Thoracic aorta (tissue), 2 donors: ENCODE results near the gene KSR1. TPM values are rescaled to one million over a fixed set of nuclear protein-coding genes. Genes with fewer than 3 reads are reported as not detected.

Source experiments
- ATAC-seq: fragments of 150-250 bp; one replicate; pipeline ENCODE4 v1.8.0; 2017; ENCODE audit warnings: low read depth; ENCODE audit not compliant: insufficient number of reproducible peaks, low FRiP score
- DNase-seq: peaks from one replicate; pipeline ENCODE4 v3.0.0-alpha.2; 2020; ENCODE audit warnings: low spot score
- H3K27ac ChIP-seq, 2 donors: fragments of 200-600 bp; sonication (generic); 1 replicate in 1 of 2; 2 replicates in 1 of 2; pipeline ENCODE4 v1.5.1; 2016; ENCODE audit warnings: mild to moderate bottlenecking in 2 of 2, moderate library complexity in 2 of 2
- H3K27me3 ChIP-seq: fragments of 200-600 bp; sonication (generic); replicated peaks from 2 replicates; pipeline ENCODE4 v1.6.0; 2016; ENCODE audit warnings: mild to moderate bottlenecking; ENCODE audit not compliant: insufficient read depth
- H3K36me3 ChIP-seq: fragments of 200-600 bp; sonication (generic); one replicate; pipeline ENCODE4 v1.5.1; 2016
- H3K4me1 ChIP-seq, 2 donors: fragments of 200-600 bp; sonication (generic); 1 replicate in 1 of 2; 2 replicates in 1 of 2; pipeline versions ENCODE4 v1.5.1 to v1.6.0; 2016; ENCODE audit warnings: low read depth in 2 of 2, mild to moderate bottlenecking in 1 of 2; ENCODE audit not compliant: control insufficient read depth in 1 of 2
- H3K4me3 ChIP-seq: fragments of 200-600 bp; sonication (generic); 2 replicates; pipeline ENCODE4 v1.5.1; 2016; ENCODE audit warnings: mild to moderate bottlenecking
- H3K9me3 ChIP-seq: fragments of 200-600 bp; sonication (generic); 2 replicates; pipeline ENCODE4 v1.5.1; 2016
- CTCF ChIP-seq: fragments of 200-600 bp; sonication (generic); IDR thresholded peaks from one replicate; pipeline ENCODE4 v1.5.1; 2019; ENCODE audit warnings: antibody characterized with exemption
- total RNA-seq, 2 donors: library from RNA; depleted of rRNA; stranded (reverse); fragments of >200 nt; gene quantifications; one replicate each; pipeline versions ENCODE4 v1.1.0 to v1.2.3, GENCODE V29; 2016

KSR1 gene
- total RNA-seq, 2 donors from 2014 or later = 17.6 to 46.0 TPM

GRCh38 chr17:27504188-27504995 is 48.1 kb downstream of the KSR1 start:
- no peak for DNase-seq
- no peaks in the 10 kb centered on the region for H3K9me3 ChIP-seq
- peaks cover 0 to 12% of the 10 kb centered on the region in 2 donors for H3K4me1 ChIP-seq
- no peak overlapping the region for H3K27ac ChIP-seq
- ATAC-seq = no peak
- H3K4me3 ChIP-seq = no peak overlapping the region
- TF ChIP-seq CTCF = no peak
- H3K36me3 ChIP-seq = no peaks in the 10 kb centered on the region
- H3K27me3 ChIP-seq = no peaks in the 10 kb centered on the region

GRCh38 chr17:27506348-27507218 is 50.3 kb downstream of the KSR1 start:
- Histone ChIP-seq H3K4me1 (peaks cover 0 to 12% of the 10 kb centered on the region in 2 donors), H3K4me3 (no peak overlapping the region), H3K36me3 (no peaks in the 10 kb centered on the region), H3K9me3 (no peaks in the 10 kb centered on the region), H3K27ac (no peak overlapping the region), H3K27me3 (no peaks in the 10 kb centered on the region)
- ATAC-seq (no peak), DNase-seq (no peak)
- TF ChIP-seq CTCF = no peak

GRCh38 chr17:27511168-27511883 is 55.1 kb downstream of the KSR1 start:
- Histone ChIP-seq H3K27me3 (no peaks in the 10 kb centered on the region), H3K36me3 (no peaks in the 10 kb centered on the region), H3K9me3 (no peaks in the 10 kb centered on the region), H3K4me3 (no peak overlapping the region), H3K27ac (no peak overlapping the region), H3K4me1 (no peaks in the 10 kb centered on the region)
- no peak for TF ChIP-seq CTCF
- DNase-seq (no peak), ATAC-seq (no peak)

- H3K4me3 ChIP-seq = no peak overlapping the region
Measured at GRCh38 chr17:27512031-27512430, 55.8 kb downstream of the KSR1 start.

More at GRCh38 chr17:27512031-27512430, 55.8 kb downstream of the KSR1 start:
- no peaks in the 10 kb centered on the region for H3K36me3 ChIP-seq
- no peak overlapping the region for H3K27ac ChIP-seq
- no peaks in the 10 kb centered on the region for H3K27me3 ChIP-seq
- H3K9me3 ChIP-seq = no peaks in the 10 kb centered on the region
- DNase-seq (no peak), ATAC-seq (no peak)
- no peaks in the 10 kb centered on the region for H3K4me1 ChIP-seq
- no peak for TF ChIP-seq CTCF
